Epithelial cell of esophagus (primary cell): ENCODE results near the gene UGP2.

Source experiments
- DNase-seq: peaks from one replicate; pipeline ENCODE4 v3.0.0; 2010; ENCODE audit warnings: low read depth
- H3K4me3 ChIP-seq: 2 replicates; pipeline ENCODE4 v1.5.1; 2011; ENCODE audit warnings: mild to moderate bottlenecking, low read length, control low read depth
- TF ChIP-seq, protein P1 (sequence below): IDR thresholded peaks from 2 replicates; pipeline ENCODE4 v1.5.1; 2011; ENCODE audit warnings: low read depth, mild to moderate bottlenecking, low read length, control low read depth, inconsistent platforms; ENCODE audit not compliant: insufficient read depth; ENCODE audit errors: missing control alignments

The UGP2 gene

GRCh38 chr2:63837036-63837594 lies 4.6 kb upstream of the UGP2 start:
- TF ChIP-seq, protein P1, sequence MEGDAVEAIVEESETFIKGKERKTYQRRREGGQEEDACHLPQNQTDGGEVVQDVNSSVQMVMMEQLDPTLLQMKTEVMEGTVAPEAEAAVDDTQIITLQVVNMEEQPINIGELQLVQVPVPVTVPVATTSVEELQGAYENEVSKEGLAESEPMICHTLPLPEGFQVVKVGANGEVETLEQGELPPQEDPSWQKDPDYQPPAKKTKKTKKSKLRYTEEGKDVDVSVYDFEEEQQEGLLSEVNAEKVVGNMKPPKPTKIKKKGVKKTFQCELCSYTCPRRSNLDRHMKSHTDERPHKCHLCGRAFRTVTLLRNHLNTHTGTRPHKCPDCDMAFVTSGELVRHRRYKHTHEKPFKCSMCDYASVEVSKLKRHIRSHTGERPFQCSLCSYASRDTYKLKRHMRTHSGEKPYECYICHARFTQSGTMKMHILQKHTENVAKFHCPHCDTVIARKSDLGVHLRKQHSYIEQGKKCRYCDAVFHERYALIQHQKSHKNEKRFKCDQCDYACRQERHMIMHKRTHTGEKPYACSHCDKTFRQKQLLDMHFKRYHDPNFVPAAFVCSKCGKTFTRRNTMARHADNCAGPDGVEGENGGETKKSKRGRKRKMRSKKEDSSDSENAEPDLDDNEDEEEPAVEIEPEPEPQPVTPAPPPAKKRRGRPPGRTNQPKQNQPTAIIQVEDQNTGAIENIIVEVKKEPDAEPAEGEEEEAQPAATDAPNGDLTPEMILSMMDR, result no peak
- peak; percentile 55 for DNase-seq
- H3K4me3 ChIP-seq, result no peak overlapping the region

- TF ChIP-seq, protein P1, result no peak
- peak; percentile 26 for DNase-seq
- peak overlapping the region; percentile 85 for H3K4me3 ChIP-seq
Observed at GRCh38 chr2:63840081-63840784, 1.5 kb upstream of the UGP2 start.

DNA sequence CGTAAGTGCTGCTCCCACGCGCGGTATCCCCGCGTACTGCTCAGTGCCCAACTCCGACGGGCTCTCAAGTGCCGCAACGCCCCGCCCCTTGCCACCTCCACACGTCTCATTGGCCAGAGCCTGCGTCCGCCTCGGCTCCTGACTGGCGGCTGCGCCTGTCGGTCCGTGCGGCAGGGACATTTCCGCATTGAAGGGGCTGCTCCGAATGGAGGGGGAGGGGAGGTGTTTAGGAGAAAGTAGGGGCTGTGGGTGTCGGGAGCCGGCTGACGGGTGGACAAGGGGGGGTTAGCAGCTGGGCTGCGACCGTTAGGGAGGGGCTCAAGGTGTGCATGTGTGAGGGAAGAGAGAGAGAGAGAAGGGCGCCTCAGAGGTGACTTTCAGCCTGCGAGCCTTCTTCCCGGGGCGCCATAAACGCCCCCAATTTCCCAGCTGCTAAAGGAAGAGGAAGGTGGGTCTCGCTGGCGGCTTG lies 877 bp upstream of the UGP2 start:
- H3K4me3 ChIP-seq, result peak overlapping the region; percentile 85
- DNase-seq, result peak; percentile 99
- TF ChIP-seq, protein P1, result no peak

DNA sequence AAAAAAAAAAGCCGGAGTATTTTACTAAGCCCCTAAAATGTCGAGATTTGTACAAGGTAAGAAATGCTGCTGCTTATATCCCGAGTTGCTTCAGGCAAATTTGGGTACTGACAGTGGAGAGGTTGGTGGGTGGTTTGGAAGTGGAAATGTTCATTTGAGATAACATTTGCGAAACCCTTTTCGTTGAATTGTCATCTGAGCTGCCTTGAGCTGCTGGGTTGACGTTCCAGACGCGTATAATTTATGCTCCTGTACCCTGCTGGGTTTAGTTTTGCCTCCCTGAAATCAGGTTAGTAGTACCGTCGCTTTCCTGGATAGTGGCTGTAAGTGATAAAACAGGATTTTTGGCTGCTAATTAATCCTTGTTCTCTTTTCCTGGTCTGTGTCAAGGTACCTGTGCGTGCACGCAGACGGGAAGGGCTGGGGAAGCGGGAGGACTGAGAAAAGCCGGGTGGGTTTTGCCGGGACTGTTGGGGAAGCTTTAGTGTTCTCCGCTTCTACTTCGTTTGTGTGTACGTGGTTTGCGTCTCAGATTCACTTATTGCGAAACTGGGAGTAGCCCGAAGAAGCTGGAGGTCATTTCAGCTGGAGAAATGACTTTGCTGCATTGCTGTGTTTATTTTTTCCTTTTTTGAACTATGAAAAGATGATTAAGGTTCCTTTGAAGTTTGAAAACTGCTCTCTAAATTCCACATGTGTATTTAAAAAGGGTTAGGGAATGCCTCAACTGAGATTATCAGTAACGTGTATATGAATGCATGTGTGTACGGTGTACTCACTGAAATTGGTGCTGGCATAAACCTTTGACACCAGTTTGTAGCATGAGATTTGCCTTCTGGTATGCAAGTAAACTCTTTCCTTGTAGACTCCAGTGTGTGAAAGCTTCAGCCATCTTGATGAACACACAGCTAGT lies 709 bp downstream of the UGP2 start:
- H3K4me3 ChIP-seq, result peak overlapping the region; percentile 85
- DNase-seq, result peak; percentile 70
- TF ChIP-seq, protein P1, result no peak

- TF ChIP-seq, protein P1, result no peak
- H3K4me3 ChIP-seq, result peak overlapping the region; percentile 85
- DNase-seq, result no peak
Observed at GRCh38 chr2:63843093-63843492, 1.4 kb downstream of the UGP2 start.

DNA sequence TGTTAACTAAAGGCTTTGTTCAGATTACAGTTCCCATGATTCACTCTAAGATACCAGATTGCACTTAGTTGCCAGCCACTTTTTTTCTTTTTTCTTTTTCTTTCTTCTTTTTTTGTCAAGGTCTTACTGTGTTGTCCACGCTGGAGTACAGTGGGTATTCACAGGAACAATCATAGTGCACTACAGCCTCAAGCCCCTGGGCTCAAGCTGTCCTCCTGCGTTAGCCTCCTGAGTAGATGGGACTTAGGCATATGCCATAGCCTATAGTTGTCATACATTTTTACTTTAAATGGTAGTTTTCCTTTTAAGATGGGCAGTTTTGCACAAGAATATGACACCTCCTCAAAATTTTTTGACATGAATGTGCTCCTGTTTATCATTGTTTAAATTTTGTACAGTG lies 2.1 kb downstream of the UGP2 start:
- peak overlapping the region; percentile 85 for H3K4me3 ChIP-seq
- TF ChIP-seq, protein P1, result no peak

More for the DNA sequence above, 2.1 kb downstream of the UGP2 start:
- no peak for DNase-seq
